Stimulated activated CD8-positive, alpha-beta memory T cell treated with anti-CD3 and anti-CD28 coated beads, Interleukin-4, amount 100 ng/mL, for 1 hour (primary cell): Measurements from ENCODE around the gene MIA2.
"Not testable (repeated sequence)": the region's sequence is repeated elsewhere in the genome, so short reads cannot be mapped to it uniquely, and the experiment has no call there.

Experiments used
- DNase-seq, 2 donors: peaks; one replicate each; pipeline ENCODE4 v3.0.0-alpha.2; 2020; ENCODE audit warnings: low read depth in 2 of 2, low spot score in 1 of 2

Gene MIA2

DNA sequence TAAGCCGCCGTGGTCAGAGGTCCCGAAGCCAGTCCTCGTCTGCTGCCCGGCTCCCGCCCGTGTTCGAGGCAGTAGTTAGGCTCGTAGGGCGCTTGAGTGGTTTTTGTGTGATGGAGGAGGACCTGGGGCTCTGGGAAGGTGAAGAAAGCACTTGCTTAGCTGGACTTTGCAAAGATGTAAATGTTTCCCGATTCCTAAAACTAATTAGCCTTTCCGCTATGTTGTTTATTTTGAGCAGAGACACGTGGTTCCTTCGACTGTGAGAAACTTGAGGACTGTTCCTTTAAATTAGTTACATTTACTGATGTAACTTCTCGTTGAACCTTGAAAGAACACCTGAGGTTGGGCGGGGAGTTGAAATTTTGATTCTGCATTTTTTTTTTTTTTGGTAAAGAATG, 33.9 kb downstream of the MIA2 start:
- DNase-seq, result no peak

DNA sequence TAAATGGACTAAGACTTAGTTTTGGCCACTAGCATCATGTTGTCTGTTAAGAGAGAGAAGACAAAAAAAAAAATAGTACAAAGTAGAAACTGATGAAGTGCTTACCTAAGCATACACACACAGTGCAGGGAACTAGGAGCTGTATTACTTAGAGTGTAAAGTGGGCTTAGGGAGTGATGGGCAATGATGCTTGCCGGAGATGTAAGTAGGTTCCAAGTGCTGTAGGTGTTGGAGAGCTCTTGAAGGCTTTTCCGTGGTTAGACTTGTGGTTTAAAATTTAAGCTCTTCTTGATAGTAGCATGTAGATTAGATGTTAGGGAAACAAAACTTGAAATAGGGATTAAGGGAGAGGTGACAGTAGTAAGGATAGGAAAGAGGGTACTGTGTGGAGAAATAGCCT, 34.7 kb downstream of the MIA2 start:
- no peak for DNase-seq

DNA sequence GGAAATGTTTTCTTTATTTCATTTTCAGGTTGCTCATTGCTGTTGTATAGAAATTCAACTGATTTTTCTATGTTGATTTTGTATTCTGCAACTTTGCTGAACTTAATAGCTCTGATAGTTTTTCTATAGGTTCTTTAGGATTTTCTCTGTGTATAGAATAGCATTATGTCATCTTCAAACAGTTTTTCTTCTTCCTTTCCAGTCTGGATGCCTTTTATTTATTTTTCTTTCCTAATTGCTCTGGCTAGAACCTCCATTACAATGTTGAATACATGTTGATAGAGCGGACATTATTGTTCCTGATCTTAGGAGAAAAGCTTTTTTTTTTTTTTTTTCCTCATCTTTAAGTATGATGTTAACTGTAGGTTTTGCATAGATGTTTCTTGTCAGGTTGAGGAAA, 39.2 kb downstream of the MIA2 start:
- DNase-seq, result no peak

DNA sequence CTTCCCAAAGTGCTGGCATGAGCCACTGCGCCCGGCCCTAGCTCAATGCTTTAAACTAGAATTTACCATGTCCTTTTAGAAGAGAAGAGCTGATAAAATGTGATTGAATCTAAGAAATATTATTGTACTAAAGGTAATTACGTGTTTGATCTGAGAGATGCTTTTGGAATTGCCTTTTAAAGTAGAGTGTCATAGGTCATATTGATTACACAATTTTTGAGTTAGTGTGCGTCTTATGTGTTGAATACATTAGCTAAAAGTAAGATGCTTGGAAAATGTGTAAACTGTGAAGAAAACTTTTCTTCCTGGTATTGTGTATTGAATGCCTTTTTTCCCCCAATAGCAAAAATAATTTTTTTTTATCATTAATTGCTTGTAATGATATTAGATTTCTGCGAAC, 41.7 kb downstream of the MIA2 start:
- no peak for DNase-seq

DNA sequence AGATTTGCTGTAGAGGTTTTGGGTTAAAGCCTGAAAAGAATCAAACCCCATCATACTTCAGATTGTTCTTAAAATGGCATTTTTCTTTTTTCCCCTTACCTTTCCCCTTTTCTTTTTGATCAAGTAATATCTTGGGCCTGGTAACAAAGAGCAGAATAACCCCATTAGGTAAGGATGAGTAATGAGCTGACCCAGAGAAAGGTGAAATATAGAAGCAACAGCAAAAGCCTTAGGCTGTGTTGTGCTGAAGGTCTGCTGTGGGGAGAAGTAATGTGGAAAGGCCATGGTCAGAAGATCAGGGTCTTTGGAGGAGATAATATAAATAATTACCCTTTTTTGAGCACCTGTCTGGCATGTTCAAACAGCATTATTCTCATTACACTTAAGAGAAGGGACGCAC, 42.3 kb downstream of the MIA2 start:
- DNase-seq, result no peak

DNA sequence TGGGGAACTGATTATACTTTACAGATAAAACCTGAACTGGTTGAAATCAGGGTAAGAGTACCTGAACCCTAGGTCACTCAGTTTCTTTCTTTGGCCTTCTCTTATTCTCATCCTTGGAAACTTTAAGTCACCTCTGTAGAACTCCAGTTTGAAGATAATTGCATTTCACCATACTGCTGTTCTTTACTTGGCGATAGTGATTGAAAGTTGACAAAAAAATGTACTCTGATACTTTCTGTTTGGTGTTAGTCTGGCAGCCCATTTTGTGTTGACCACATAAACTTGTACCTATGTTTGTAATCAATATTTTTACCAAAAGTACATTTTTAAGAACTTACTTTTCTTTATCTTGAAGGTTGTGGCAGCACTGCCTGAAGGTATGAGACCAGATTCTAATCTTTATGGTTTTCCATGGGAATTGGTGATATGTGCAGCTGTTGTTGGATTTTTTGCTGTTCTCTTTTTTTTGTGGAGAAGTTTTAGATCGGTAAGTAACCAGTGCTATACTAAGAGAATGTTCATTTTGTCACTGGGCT, 42.9 kb downstream of the MIA2 start:
- no peak for DNase-seq

DNA sequence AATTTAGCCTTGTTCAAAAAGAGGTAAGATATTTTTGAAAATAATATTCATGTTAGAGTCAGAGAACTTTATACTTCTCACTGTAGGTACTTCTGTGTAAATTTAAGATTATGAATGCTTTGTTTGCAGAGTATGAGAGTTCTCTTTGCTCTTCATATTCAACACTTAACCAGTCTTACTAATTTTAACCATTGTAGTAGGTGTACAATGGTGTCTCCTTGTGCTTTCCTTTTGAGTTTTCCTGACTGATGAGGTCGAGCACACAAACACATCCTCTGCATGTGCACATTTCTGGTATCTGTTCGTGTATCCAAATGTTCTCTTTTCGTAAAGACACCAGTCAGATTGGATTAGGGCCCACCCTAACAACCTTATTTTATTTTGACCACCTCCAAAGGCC, 45.8 kb downstream of the MIA2 start:
- no peak for DNase-seq

DNA sequence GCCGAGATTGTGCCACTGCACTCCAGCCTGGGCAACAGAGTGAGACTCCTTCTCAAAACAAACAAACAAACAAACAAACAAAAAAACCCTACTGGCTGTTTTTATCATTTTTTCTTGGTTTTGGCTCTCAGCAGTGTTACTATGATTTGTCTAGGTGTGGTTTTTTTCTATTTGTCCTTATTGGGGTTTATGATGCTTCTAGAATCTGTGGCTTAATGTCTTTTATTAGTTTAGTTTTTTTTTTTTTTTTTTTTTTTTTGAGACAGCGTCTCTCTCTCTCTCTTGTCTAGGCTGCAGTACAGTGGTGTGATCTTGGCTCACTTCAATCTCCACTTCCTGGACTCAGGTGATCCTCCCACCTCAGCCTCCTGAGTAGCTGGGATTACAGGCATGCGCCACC, 47.0 kb downstream of the MIA2 start:
- not testable (repeated sequence) for DNase-seq

DNA sequence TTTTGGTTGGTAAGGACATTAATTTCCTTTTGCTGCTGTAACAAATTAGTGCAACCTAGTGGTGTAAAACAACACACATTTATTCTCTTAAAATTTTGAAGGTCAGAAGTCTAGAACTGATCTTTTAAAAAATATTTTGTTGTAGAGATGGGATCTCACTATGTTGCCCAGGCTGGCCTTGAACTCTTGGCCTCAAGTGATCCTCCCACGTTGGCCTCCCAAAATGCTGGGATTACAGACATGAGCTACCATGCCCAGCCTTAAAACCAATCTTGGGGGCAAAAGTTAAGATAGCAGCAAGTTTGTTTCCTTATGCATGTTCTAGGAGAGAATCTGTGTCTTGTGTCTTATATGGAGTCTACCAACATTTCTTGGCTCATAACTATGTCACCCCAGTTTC, 55.8 kb downstream of the MIA2 start:
- no peak for DNase-seq

DNA sequence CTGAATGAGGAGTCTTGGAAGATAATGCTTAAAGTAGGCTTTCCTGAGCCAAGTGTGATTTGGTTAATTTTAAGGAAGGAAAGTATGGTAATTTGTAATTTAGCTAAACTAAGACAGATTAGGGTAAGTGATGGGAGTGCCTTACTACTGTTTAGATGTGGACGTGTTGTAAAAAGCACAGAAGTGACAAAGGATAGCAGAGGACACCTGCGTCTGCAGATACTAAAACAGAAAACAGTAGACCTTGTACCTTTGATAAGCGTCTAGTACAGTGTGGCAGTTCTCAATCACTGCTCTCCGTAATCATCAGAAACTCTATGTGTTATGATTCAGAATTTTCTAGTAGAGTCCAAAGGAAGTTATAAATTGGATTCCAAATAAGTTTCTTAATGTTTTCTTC, 58.0 kb downstream of the MIA2 start:
- no peak for DNase-seq

DNA sequence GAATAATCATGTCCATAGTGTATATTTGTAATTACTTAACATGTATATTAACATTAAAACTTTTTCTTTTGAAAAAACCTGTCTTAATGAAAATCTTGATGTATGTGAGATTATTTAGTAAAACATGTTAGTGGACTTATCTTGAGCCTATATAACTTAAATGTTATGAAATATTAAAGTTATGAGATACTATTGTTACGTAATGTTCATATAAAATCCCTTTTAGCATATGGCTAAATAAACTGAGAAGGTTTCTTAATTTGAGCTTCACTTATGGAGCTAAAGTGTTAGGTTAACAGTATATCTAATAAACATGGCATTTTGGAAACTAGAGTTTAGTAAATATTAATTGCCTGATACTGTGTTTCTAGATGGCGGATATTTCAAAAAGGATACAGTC, 59.9 kb downstream of the MIA2 start:
- no peak for DNase-seq

DNA sequence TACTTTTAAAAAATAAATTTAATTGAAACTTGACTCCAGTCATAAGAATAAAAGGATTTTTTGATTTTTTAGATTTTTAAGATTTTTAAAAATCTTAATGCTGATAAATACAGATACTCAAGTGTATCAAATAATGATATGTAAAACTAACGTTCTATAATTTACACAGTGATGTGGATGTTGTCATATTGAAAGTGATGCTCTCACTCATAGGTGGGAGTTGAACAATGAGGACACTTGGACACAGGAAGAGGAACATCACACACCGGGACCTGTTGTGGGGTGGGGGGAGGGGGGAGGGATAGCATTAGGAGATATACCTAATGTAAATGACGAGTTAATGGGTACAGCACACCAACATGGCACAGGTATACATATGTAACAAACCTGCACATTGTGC, 66.7 kb downstream of the MIA2 start:
- not testable (repeated sequence) for DNase-seq

DNA sequence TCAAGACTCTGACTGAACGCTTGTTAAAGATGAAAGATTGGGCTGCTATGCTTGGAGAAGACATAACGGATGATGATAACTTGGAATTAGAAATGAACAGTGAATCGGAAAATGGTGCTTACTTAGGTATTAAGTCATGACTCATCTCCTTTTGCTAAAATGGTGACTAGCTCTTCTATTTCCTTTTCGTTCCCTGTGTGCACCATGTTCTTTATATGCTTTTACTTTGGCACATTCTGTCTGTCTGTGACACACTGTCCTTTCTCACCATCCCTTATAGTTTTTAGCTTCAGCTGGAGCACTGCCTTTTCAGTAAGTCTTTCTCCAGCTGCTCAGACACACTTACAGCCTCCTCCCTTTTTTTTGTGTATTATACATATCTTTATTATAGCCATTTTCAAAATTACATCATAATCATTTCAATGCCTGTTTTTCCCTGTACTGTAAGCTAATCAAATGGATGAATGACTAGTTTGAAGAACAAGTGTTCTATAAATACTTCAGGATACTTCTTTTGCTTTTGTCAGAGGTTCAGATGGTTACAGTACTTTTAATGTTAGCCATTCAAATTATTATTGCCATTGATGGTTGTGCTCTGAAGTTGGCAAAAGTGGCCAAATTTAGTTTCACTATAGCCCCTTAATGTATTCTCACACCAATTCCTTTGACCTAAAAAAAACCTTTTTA, 68.6 kb downstream of the MIA2 start:
- no peak for DNase-seq

DNA sequence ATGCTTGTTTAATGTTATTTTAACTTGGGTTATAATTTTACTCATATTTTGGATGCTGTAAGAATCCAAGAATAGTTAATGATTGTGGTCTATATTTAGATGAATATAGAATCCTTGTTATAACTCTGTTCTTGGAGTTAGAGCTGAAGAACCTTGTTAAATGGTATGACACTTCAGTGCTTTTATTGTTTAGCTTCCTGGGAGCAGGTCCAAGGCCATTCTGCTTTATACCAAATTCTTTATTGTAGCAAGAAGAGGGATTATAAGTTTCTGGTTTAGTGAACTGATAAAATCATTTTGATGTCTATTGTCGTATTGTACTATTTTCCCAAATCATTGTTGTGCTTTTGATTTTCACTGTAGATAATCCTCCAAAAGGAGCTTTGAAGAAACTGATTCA, 69.4 kb downstream of the MIA2 start:
- no peak for DNase-seq

DNA sequence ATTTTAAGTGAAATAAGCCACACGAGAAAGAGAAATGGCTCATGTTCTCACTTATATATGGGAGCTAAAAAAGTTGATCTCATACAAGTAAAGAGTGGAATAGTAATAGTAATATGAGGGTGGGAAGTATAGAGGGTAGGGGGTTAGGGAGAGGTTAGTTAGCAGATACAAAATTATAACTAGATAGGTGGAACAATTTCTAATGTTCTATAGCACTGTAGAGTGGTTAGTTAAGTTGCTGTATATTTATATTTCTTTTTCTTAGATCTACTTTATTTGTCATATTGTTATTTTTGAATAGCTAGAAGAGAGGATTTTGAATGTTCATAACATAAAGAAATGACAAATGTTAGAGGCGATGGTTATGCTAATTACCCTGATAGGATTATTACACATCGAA, 74.1 kb downstream of the MIA2 start:
- DNase-seq, result no peak

DNA sequence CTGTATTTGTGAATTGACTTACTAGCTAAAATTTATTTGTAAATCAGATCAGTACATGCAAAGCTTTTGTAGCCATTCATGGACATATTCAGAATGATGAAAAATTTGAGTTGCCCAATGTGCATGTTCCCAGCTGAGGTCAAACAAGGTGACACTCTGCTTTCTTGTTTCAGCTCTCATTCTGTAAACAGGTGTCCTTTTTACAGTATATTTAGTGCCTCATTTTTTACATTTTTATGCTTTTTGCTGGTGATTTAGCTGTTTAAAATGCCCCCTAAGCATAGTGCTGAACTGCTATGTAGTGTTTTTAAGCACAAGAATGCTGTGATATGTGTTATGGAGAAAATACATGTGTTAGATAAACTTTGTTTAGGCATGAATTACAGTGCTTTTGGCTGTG, 76.3 kb downstream of the MIA2 start:
- DNase-seq, result no peak

DNA sequence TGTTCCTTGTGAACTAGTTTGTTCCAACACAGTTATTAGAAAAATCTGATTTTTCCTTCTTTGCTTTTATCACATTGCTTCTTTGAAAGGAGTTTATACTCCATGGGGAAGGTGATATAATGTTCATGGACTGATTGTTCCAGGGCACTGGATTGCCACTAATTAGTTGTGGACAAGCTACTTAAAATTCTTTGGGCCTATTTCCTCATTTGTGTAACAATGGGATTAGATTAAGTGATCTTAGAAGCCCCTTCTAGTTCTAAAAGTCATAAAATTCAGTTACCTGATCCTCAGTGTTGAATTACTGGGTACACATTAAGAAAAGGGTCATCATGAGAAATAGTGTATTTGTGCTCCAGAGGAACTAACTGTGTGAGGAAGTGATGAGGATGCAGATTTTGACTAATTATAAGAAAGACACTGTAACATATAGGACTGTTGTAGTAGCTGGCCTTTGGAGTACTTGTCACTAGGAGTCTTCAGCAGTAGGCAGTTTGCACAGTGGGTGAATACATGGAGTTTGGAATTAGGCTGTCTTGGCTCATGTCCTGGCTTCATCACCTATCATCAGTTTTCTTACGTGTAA, 82.2 kb downstream of the MIA2 start:
- no peak for DNase-seq

DNA sequence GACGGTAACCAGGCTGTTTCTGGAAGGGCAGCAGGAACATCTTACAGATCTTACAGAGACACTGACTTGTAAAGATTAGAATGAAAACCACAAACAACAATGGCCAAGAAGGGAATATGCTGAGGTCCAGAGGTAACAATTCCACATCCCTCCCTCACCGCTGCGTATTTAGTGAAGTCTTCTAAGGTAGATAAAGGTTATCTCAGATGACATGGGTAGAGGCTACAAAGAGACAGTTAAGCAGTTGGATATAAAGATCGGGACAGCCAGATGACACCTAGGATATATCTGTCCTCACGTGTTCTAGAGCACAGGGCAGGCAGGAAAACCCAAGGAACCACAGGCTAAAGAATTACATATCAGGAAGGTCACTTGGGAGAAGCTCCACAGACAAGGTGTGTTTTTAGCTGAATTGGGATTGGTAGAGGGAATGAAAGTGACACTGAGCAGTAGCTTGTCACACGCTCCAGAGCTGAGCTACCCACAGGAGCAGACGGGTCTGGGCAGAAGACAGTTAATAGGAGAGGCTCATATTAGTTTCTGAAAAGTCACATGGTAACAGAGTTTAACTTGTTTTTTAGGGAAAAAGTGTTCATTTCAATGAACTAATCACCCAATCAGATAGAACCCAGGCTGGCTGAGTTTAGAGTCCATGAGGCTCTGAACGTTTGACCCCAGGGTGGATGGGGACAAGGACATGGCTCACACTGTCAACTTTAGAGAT, 83.3 kb downstream of the MIA2 start:
- DNase-seq, result no peak

DNA sequence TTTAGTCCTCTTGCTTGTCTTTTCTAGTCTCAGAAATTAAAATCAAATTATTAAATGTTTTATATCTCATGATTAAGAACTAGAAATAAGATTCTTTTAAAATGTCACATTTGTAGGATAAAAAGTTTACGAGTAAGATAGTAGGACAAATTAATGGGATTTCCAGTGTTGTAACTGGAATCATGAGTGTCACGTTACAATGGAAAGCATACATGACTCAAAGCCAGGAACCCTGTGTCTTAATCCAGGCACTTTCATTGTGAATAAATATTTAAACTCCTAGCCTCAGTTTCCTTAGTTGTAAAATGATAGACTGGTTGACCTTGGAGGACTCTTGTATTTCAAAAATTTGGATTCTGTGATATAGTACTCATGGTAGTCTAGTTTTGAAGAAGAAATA, 84.9 kb downstream of the MIA2 start:
- DNase-seq, result no peak

DNA sequence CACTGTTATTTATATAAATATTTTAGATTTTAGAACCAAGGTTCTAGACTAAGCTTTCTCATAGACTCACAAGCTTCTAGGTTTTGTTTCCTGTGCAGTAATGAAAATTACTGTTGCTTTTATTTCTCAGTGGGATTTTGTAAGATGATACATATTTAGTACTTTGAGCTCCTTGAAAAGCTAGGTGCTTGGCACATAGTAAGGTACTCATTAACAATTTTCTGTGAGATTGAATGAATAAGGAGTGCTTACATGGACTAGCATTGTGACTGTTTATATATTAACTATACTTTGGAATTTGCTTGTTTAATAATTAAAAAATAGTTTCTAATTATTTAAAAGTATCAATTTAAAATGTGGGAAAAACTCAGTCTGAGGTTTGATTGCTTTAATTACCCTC, 85.7 kb downstream of the MIA2 start:
- DNase-seq, result no peak

DNA sequence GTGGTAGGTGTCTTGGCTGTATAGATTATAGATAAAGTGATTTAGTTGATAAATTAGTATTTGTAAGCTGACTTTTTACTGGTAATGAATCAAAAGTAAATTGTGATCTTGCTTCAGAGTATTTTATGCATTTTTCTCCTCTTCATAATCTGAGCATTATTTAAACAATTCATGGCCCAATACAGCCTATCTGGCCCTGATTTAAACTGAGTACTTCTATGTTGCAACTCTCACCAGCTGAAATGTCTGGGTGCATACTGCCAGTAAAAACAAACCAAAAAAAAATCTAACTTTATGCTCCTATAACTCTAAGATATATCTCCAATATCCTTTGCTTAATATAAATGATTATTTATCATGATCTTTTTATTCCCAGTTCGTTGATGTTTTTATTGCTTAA, 86.6 kb downstream of the MIA2 start:
- DNase-seq, result no peak

DNA sequence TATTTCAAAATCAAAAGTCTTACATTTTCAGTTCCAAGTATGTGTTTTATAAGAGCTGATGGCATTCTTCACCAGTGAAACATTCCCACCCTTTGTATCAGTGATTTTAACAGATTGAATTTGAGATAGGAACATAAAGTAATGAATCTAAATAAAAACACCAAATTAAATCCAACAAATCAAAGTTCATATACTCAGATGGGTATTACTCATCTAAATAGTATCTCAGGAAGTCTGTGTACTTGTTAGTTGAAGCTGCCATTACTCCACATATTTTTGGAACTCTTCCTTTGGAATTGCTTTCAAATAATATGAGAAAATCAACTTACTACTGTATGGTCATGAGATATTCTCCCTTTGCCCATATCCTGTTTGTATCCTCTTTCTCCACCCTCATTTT, 89.1 kb downstream of the MIA2 start:
- no peak for DNase-seq

DNA sequence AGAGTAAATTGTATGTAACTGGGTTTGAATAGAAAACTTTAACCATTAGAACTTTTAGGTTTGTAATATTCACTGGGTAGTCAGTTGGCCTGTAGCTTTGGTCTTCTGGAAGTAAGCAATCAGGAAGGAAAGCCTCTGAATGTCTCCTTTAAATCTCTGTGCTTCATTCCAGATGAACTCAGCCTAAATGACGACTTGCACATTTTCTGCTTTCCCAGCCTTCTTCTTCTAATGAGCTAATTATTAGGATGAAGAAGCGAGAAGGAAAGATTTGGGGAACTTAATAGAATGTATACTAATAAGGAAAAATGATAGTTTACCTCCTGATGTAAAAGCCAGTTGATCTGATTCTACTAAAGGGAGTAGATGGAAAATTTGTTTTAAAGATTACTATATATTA, 90.4 kb downstream of the MIA2 start:
- no peak for DNase-seq
